SK-N-SH (cell line): Measurements from ENCODE around the gene TBC1D3B. TPM values are rescaled to one million over a fixed set of nuclear protein-coding genes. Genes with fewer than 3 reads are reported as not detected.

Experiments used
- CTCF ChIA-PET: fragments of 300-600, 350-600 bp; formaldehyde crosslinking; extraction: SDS; loops from one replicate; lab custom pipeline; 2021; lab: Yijun Ruan, JAX
- POLR2A ChIA-PET: fragments of 350-600 bp; sonication (Branson Sonifier 250); formaldehyde crosslinking; extraction: SDS; loops from one replicate; lab custom pipeline; 2020; ENCODE audit warnings: antibody characterized with exemption, inconsistent platforms; lab: Yijun Ruan, JAX
- DNase-seq: peaks from one replicate; pipeline ENCODE4 v3.0.0; 2012
- H2AFZ ChIP-seq: fragments of 200-600 bp; sonication (generic); 2 replicates; pipeline ENCODE4 v1.8.1; 2016; ENCODE audit warnings: antibody characterized with exemption, mild to moderate bottlenecking, low read depth
- H3F3A ChIP-seq: fragments of 200-600 bp; sonication (generic); replicated peaks from 2 replicates; pipeline ENCODE3; 2016; ENCODE audit warnings: antibody characterized with exemption, mild to moderate bottlenecking; ENCODE audit not compliant: insufficient read depth
- H3K27ac ChIP-seq, 2 experiments: fragments of 200-500 bp in 1 of 2; fragments of 200-600 bp in 1 of 2; sonication (Bioruptor generic) in 1 of 2; sonication (generic), shearing (Covaris generic) in 1 of 2; 2 replicates each; pipeline versions ENCODE4 v1.5.1 to v1.6.1; 2014 to 2016; ENCODE audit warnings: low read depth in 2 of 2, inconsistent platforms in 1 of 2, low read length in 1 of 2, mild to moderate bottlenecking in 1 of 2, mixed read lengths in 1 of 2
- H3K27me3 ChIP-seq: fragments of 200-600 bp; sonication (generic), shearing (Covaris generic); 2 replicates; pipeline ENCODE4 v1.6.1; 2016; ENCODE audit warnings: mixed run types; ENCODE audit not compliant: insufficient read depth
- H3K36me3 ChIP-seq, 2 experiments: fragments of 200-500 bp in 1 of 2; fragments of 200-600 bp in 1 of 2; sonication (Bioruptor generic) in 1 of 2; sonication (generic) in 1 of 2; replicated peaks in 1 of 2; 2 replicates each; pipeline versions ENCODE3 to v1.5.1; 2014 to 2016; ENCODE audit warnings: low read length in 1 of 2, mild to moderate bottlenecking in 1 of 2; ENCODE audit not compliant: insufficient read depth in 2 of 2, control insufficient read depth in 1 of 2
- H3K4me1 ChIP-seq, 2 experiments: fragments of 200-500 bp in 1 of 2; fragments of 200-600 bp in 1 of 2; sonication (Bioruptor generic) in 1 of 2; sonication (generic), shearing (Covaris generic) in 1 of 2; 2 replicates each; pipeline versions ENCODE4 v1.5.1 to v1.6.1; 2014 to 2016; ENCODE audit warnings: low read depth in 1 of 2, low read length in 1 of 2, mixed run types in 1 of 2; ENCODE audit not compliant: insufficient read depth in 2 of 2, control insufficient read depth in 1 of 2
- H3K4me2 ChIP-seq: fragments of 200-600 bp; sonication (generic), shearing (Covaris generic); 2 replicates; pipeline ENCODE4 v1.6.1; 2017; ENCODE audit warnings: mixed run types
- H3K4me3 ChIP-seq, 2 experiments: fragments of 200-500 bp in 1 of 2; fragments of 200-600 bp in 1 of 2; sonication (Bioruptor generic) in 1 of 2; sonication (generic), shearing (Covaris generic) in 1 of 2; 2 replicates each; pipeline versions ENCODE4 v1.5.1 to v1.8.1; 2014 to 2016; ENCODE audit warnings: low read depth in 2 of 2, inconsistent platforms in 1 of 2, low read length in 1 of 2, mild to moderate bottlenecking in 1 of 2, mixed read lengths in 1 of 2, moderate library complexity in 1 of 2
- H3K79me2 ChIP-seq: fragments of 200-600 bp; sonication (generic); 2 replicates; pipeline ENCODE4 v1.8.1; 2017; ENCODE audit warnings: mild to moderate bottlenecking; ENCODE audit not compliant: insufficient read depth
- H3K9ac ChIP-seq: fragments of 200-600 bp; sonication (generic); 2 replicates; pipeline ENCODE4 v1.6.1; 2017; ENCODE audit warnings: mixed run types
- H3K9me2 ChIP-seq: fragments of 200-600 bp; sonication (generic); 2 replicates; pipeline ENCODE4 v1.6.1; 2017; ENCODE audit warnings: mixed run types
- H3K9me3 ChIP-seq: fragments of 200-600 bp; sonication (generic); 2 replicates; pipeline ENCODE4 v1.6.1; 2017; ENCODE audit warnings: mixed run types, mild to moderate bottlenecking, moderate library complexity
- H4K20me1 ChIP-seq: fragments of 200-600 bp; sonication (generic); 2 replicates; pipeline ENCODE4 v1.6.1; 2017; ENCODE audit warnings: mild to moderate bottlenecking, mixed run types; ENCODE audit not compliant: insufficient read depth
- CHD2 ChIP-seq: fragments of 150-350 bp; IDR thresholded peaks from 2 replicates; pipeline ENCODE4 v1.6.1; 2018; ENCODE audit warnings: low read length; ENCODE audit not compliant: partially characterized antibody
- EZH2phosphoT487 ChIP-seq: fragments of 200-600 bp; sonication (generic); IDR thresholded peaks from 2 replicates; pipeline ENCODE4 v1.6.1; 2017; ENCODE audit warnings: low read depth, mixed run types, mild to moderate bottlenecking, antibody characterized with exemption, moderate library complexity, borderline replicate concordance
- FOSL2 ChIP-seq: IDR thresholded peaks from 2 replicates; pipeline ENCODE4 v1.4.0; 2012; ENCODE audit warnings: low read depth, mild to moderate bottlenecking, moderate library complexity, borderline replicate concordance
- FOXM1 ChIP-seq: IDR thresholded peaks from 2 replicates; pipeline ENCODE4 v1.4.0; 2012; ENCODE audit warnings: low read depth, mild to moderate bottlenecking
- GABPA ChIP-seq: IDR thresholded peaks from 2 replicates; pipeline ENCODE4 v1.4.0; 2012; ENCODE audit warnings: low read depth, mild to moderate bottlenecking
- GATA2 ChIP-seq: sonication (generic); formaldehyde crosslinking; IDR thresholded peaks from 2 replicates; pipeline ENCODE4 v1.5.0; 2020; ENCODE audit warnings: mild to moderate bottlenecking, missing genetic modification reagents
- NFIC ChIP-seq: IDR thresholded peaks from 2 replicates; pipeline ENCODE4 v1.4.0; 2012; ENCODE audit warnings: borderline replicate concordance
- POLR2AphosphoS5 ChIP-seq: IDR thresholded peaks from 2 replicates; pipeline ENCODE4 v1.6.1; 2012; ENCODE audit warnings: low read depth, low read length
- RAD21 ChIP-seq: IDR thresholded peaks from 2 replicates; pipeline ENCODE4 v1.6.1; 2012; ENCODE audit warnings: mild to moderate bottlenecking, low read length
- RFX5 ChIP-seq: IDR thresholded peaks from 2 replicates; pipeline ENCODE4 v1.6.1; 2012; ENCODE audit warnings: mild to moderate bottlenecking, improper control_type of control experiment, low read length
- TAF1 ChIP-seq: IDR thresholded peaks from 2 replicates; pipeline ENCODE4 v1.6.1; 2012; ENCODE audit warnings: low read depth, mild to moderate bottlenecking, low read length, moderate library complexity, borderline replicate concordance
- WGBS: methylation state at CpG from one replicate; pipeline ENCODE4 v1.1.6; 2017; ENCODE audit warnings: low lambda C conversion rate; 5-methylcytosine and 5-hydroxymethylcytosine counted together
- polyA plus RNA-seq, 3 experiments: library from polyadenylated mRNA; depleted of rRNA; stranded (reverse); fragments of >200 nt; gene quantifications; 2 replicates each; pipeline ENCODE4 v1.2.3, GENCODE V29; 2012
- TF ChIP-seq, protein P1 (sequence below): IDR thresholded peaks from 2 replicates; pipeline ENCODE4 v1.4.0; 2012; ENCODE audit warnings: low read depth, borderline replicate concordance
- TF ChIP-seq, protein P2 (sequence below): IDR thresholded peaks from 2 replicates; pipeline ENCODE4 v1.6.1; 2012; ENCODE audit warnings: mild to moderate bottlenecking, low read depth, low read length, moderate library complexity
- TF ChIP-seq, protein P3 (sequence below): IDR thresholded peaks from 2 replicates; pipeline ENCODE4; 2012
- TF ChIP-seq, protein P4 (sequence below): fragments of 150-350 bp; IDR thresholded peaks from 2 replicates; pipeline ENCODE4 v1.6.1; 2016; ENCODE audit warnings: mild to moderate bottlenecking, low read depth, low read length
- TF ChIP-seq, protein P5 (sequence below): IDR thresholded peaks from 2 replicates; pipeline ENCODE4 v1.4.0; 2012; ENCODE audit warnings: low read depth

The TBC1D3B gene
- polyA plus RNA-seq, 1 of the 3 experiments (the other 2 are of a cell fraction), result 3.7 TPM

DNA sequence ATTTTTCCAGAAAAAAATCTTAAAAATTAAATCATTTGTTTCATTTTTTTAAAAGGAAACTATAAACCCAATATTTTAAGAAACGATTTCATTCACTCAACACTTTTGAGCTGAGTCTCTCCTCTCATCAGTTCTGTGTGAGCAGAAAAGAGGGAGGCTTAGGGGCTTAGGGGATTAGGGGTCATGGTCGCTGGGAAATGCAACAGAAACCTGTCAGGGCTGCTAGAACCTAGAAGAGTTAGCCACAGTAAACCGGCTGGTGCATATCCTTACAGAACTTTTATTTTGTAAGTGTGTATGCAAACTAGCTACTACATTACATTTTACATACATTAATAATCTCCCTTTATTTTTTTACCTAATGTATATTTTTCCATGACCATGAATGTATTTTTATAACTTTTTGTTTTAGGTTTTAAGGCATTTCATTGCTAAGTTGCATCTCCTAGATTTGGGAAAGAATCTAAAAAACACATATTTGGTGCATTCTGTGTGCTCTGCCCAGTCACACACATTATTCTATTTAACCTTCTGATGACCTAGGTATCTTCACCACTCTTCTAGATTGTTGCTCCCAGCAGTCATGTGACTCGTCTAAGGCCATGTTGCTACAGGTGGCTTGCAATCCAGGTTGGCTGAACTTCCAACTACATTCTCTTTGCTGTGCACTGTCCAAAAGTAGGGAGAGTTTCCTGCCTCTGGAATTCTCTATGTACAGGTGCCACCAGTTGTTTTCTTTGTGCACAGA, 24.4 kb downstream of the TBC1D3B start:
- no peak overlapping the region for H3K4me3 ChIP-seq
- H3F3A ChIP-seq, result no peaks in the 10 kb centered on the region
- no peak for DNase-seq
- H2AFZ ChIP-seq, result no peak overlapping the region
- H3K4me2 ChIP-seq, result no peak overlapping the region
- H3K9me2 ChIP-seq, result no peaks in the 10 kb centered on the region
- H3K27me3 ChIP-seq, result peaks cover 14% of the 10 kb centered on the region; the same call in 1 of the 2 replicates
- ChIA-PET POLR2A (no interaction called here), CTCF (no interaction called here)
- H3K9me3 ChIP-seq, result no peaks in the 10 kb centered on the region
- no peaks in the 10 kb centered on the region for H3K36me3 ChIP-seq
- TF ChIP-seq TAF1, result no peak
- no peak for TF ChIP-seq FOSL2
- TF ChIP-seq GABPA, result no peak
- TF ChIP-seq CHD2, result no peak
- no peak for TF ChIP-seq RAD21
- TF ChIP-seq, protein P1, sequence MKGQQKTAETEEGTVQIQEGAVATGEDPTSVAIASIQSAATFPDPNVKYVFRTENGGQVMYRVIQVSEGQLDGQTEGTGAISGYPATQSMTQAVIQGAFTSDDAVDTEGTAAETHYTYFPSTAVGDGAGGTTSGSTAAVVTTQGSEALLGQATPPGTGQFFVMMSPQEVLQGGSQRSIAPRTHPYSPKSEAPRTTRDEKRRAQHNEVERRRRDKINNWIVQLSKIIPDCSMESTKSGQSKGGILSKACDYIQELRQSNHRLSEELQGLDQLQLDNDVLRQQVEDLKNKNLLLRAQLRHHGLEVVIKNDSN, result no peak
- TF ChIP-seq, protein P2, sequence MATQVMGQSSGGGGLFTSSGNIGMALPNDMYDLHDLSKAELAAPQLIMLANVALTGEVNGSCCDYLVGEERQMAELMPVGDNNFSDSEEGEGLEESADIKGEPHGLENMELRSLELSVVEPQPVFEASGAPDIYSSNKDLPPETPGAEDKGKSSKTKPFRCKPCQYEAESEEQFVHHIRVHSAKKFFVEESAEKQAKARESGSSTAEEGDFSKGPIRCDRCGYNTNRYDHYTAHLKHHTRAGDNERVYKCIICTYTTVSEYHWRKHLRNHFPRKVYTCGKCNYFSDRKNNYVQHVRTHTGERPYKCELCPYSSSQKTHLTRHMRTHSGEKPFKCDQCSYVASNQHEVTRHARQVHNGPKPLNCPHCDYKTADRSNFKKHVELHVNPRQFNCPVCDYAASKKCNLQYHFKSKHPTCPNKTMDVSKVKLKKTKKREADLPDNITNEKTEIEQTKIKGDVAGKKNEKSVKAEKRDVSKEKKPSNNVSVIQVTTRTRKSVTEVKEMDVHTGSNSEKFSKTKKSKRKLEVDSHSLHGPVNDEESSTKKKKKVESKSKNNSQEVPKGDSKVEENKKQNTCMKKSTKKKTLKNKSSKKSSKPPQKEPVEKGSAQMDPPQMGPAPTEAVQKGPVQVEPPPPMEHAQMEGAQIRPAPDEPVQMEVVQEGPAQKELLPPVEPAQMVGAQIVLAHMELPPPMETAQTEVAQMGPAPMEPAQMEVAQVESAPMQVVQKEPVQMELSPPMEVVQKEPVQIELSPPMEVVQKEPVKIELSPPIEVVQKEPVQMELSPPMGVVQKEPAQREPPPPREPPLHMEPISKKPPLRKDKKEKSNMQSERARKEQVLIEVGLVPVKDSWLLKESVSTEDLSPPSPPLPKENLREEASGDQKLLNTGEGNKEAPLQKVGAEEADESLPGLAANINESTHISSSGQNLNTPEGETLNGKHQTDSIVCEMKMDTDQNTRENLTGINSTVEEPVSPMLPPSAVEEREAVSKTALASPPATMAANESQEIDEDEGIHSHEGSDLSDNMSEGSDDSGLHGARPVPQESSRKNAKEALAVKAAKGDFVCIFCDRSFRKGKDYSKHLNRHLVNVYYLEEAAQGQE, result no peak
- TF ChIP-seq POLR2AphosphoS5, result no peak
- no peaks in the 10 kb centered on the region for H3K4me1 ChIP-seq
- H3K9ac ChIP-seq, result no peak overlapping the region
- no peaks in the 10 kb centered on the region for H4K20me1 ChIP-seq
- WGBS, result 4% methylated on average over 4 of the region's 4 CpGs
- no peaks in the 10 kb centered on the region for H3K79me2 ChIP-seq
- H3K27ac ChIP-seq, result no peak overlapping the region

DNA sequence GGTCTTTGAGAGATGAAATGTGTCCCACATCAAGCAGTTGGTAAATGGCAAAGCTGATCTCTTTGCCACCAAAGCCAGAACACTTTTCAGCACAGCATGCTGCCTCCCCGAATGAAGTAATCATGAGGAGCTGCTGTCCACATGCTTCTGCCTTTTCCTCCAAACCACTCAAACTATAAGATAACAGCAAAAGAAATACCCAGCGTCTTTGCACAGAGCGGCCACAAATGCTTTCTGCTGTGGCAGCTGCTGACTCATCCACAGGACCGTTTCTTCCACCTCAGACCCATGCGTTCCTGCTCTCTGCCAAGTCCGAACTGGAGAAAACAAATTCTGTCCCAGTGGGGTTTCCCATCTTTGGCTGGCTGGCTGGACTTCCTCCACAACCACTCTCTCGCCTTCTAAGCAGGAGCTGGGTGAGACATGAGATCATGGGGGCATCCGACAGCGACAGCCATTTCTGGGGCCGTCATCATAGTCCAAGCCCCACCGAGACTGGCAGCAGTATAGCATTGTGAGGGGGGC, 27.1 kb downstream of the TBC1D3B start:
- Histone ChIP-seq H3K36me3 (no peaks in the 10 kb centered on the region), H3K79me2 (no peaks in the 10 kb centered on the region), H3K4me2 (peak overlapping the region; percentile 41; the same call in 1 of the 2 replicates), H3K4me1 (no peaks in the 10 kb centered on the region), H3K4me3 (peak overlapping the region in 1 of 2 experiments; percentile 23; a peak in 1 of 4 replicates), H3K9me3 (no peaks in the 10 kb centered on the region), H3F3A (no peaks in the 10 kb centered on the region), H3K9ac (no peak overlapping the region), H3K27ac (no peak overlapping the region), H3K27me3 (peaks cover 14% of the 10 kb centered on the region; the same call in 1 of the 2 replicates), H3K9me2 (no peaks in the 10 kb centered on the region), H2AFZ (no peak overlapping the region), H4K20me1 (no peaks in the 10 kb centered on the region)
- no peak for DNase-seq
- CTCF ChIA-PET, result interaction anchor here (0.8 to 5.2 kb wide), 21 partner anchors 13 to 334 kb away, joined by 3 to 59 read pairs (median 5); partner anchors contain the start of genes CCL16 and CCL3
- 34% methylated on average over 11 of the region's 11 CpGs for WGBS
- POLR2A ChIA-PET, result no interaction called here
- TF ChIP-seq, protein P3, sequence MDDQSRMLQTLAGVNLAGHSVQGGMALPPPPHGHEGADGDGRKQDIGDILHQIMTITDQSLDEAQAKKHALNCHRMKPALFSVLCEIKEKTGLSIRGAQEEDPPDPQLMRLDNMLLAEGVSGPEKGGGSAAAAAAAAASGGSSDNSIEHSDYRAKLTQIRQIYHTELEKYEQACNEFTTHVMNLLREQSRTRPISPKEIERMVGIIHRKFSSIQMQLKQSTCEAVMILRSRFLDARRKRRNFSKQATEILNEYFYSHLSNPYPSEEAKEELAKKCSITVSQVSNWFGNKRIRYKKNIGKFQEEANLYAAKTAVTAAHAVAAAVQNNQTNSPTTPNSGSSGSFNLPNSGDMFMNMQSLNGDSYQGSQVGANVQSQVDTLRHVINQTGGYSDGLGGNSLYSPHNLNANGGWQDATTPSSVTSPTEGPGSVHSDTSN, result no peak
- TF ChIP-seq, protein P4, sequence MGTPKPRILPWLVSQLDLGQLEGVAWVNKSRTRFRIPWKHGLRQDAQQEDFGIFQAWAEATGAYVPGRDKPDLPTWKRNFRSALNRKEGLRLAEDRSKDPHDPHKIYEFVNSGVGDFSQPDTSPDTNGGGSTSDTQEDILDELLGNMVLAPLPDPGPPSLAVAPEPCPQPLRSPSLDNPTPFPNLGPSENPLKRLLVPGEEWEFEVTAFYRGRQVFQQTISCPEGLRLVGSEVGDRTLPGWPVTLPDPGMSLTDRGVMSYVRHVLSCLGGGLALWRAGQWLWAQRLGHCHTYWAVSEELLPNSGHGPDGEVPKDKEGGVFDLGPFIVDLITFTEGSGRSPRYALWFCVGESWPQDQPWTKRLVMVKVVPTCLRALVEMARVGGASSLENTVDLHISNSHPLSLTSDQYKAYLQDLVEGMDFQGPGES, result no peak
- TF ChIP-seq GATA2 (CRISPR knock-in tag) (no peak), RFX5 (no peak), EZH2phosphoT487 (no peak), NFIC (no peak), FOSL2 (no peak), FOXM1 (no peak)
- TF ChIP-seq, protein P5, sequence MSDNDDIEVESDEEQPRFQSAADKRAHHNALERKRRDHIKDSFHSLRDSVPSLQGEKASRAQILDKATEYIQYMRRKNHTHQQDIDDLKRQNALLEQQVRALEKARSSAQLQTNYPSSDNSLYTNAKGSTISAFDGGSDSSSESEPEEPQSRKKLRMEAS, result no peak
